GM18507 (cell line): ENCODE measurements around the gene EZH2.
A peak's percentile ranks its signal among the peaks of the same experiment; 100 is the strongest.

Experiments
- DNase-seq: peaks from one replicate; pipeline ENCODE4 v3.0.0; 2011; ENCODE audit warnings: low read depth; ENCODE audit not compliant: insufficient read length; ENCODE audit errors: extremely low spot score
- FAIRE-seq: peaks from 2 replicates; lab custom pipeline; 2011; peaks lifted over from hg19 to GRCh38; lab: Jason Lieb, UNC

The EZH2 gene

DNA sequence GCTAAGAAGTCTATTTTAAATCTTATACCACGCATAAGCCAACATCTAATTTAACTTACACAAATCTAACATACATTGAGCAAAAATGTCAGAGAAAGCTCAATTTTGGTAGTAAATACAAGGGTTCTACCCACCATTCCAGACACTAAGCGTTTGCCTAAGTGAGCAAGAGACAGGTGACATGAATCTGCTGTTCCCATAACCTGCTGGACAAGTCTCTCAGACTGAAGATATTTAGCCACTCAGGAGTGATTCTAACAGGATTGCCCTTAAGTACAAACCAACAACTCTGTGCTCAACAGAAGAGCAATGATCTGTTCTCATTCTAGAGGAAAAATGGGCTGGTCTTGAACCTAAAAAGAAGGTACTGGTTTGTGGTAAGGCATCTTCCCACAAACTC is 18.8 kb downstream of the EZH2 start:
- no peak for DNase-seq
- FAIRE-seq, result peak; percentile 5

DNA sequence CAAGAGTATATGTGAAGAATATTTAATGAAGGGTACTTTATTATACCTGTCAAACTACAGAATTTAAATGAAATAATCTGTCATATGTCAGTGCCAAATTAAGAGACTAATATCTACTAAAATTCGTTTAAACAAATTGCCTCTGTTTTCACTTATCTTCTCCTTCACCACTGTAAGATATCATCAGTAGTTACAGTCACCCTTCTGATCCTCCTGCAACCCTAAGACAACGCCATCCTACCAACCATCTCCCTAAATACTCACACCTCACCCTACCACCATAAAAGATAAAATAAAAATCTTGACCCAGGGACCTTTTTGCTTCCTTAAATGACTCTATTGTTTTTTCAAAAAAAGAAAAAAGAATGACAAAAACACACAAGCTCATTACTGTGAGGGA is 20.8 kb downstream of the EZH2 start:
- DNase-seq, result no peak
- FAIRE-seq, result no peak

DNA sequence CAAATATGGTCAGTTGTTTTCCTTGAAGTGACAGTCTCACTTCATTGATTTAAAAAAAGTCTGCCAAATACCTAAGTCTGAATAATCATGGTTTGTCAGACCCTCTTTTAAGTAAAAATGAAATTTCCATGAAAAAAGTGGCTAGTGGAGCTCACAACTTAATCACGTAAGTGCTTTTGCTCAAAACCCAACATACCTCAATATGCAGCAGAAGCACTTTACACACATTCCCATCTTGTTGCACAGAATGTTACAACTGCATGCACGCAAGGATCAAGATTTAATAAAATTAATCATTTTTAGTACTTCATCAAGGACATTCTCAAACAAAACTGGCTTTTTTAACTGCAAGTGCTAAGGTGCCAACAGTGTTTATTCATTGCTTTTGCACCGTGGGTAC is 21.6 kb downstream of the EZH2 start:
- FAIRE-seq (no peak), DNase-seq (no peak)

DNA sequence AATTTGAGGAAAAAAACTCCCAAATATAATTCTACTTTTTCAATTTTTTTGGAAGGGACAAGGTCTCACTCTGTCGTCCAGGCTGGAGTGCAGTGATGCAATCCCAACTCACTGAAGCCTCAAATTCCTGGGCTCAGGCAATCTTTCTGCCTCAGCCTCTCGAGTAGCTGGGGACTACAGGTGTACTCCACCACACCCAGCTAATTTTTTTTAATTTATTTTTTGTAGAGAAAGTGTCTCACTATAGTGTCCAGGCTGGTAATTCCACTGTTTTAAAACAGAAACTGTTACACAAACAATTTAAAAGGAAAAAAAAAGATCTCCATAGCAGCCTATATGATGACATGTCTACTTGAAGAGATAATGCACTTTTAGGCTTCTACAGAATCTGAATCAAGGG is 25.6 kb downstream of the EZH2 start:
- no peak for DNase-seq
- FAIRE-seq, result no peak

DNA sequence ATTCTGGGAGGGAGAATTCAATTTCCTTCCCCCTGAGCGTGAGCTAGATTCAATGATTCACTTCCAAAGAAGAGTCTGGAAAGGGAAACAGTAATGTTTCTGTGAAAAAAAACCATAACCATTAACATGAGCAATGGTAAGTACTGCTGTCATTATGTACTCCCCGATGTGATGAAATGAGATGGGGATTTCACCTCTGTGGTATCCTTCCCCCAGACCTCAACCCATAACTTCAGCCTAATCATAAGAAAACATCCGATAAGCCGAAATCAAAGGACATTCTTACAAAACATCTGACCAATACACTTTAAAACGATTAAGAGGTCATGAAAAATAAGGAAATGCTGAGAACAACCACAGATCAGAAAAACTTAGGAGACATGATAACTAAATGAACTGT is 27.2 kb downstream of the EZH2 start:
- DNase-seq, result no peak
- peak; percentile 56 for FAIRE-seq

DNA sequence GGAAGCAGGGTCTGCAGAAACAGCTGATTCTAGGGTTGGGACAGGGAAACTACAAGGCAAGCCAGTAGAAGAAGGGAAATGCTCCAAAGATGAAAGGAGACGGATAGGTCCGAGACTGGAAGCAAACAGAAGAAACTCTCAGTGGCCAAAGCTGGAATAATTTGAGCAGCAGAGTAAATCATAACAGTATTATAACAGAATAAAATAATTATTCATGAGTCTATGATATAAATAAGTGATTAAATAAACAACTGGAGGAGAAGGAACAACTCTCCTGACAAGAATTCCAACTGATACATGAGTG is 27.6 kb downstream of the EZH2 start:
- no peak for DNase-seq
- no peak for FAIRE-seq

DNA sequence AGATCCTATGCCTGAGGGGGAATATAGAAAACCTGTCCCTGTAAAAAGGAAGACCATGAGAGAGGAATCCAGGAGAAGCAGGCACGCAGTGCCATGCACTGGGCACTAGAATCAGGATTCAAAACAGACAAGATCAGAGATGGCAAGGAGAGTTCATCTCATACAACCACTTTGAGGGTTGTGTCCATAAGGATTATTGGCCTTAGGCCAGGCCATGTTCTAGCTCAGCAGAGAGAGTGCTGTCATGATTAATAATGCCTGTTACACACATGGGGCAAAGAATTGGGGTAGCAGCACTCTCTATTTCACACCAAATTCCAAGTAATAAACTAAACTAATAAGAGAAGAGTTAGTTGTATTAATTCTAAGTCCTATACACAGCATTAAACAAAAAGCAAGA is 29.1 kb downstream of the EZH2 start:
- DNase-seq (no peak), FAIRE-seq (no peak)

DNA sequence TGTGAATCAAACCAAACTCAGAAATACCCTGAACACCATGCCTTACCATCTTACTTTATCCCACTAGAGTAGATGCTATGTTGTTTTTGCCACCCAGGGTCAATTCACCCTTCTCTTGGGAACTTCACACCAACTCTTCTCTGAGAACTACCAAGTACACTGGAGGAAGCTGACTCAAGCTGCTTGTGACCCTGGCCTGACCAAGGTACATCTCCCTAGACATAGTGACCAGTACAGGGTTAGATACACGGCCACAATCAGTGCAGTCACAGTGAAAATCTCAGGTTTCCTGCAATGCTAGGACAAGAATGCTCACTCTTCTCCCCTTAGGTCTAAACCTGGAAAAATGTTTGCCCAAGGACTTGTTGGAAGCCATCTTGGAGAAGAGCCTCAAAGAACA is 31.8 kb downstream of the EZH2 start:
- FAIRE-seq (no peak), DNase-seq (no peak)

DNA sequence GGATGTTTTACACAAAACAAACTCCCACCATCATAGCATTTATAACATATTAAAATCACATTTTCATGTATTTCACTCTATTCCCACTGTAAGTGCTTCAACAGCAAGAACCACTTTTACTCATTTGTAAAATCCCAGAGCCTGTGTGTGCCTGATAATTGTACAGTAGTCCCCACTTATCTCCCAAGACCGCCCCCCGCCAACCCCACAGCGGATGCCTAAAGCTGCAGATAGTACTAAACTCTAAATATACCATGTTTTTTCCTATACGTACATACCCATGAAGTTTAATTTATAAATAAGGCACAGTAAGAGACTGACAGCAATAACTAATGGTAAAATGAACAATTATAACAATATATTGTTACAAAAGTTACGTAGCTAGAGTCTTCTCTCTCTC is 33.5 kb downstream of the EZH2 start:
- no peak for DNase-seq
- no peak for FAIRE-seq

DNA sequence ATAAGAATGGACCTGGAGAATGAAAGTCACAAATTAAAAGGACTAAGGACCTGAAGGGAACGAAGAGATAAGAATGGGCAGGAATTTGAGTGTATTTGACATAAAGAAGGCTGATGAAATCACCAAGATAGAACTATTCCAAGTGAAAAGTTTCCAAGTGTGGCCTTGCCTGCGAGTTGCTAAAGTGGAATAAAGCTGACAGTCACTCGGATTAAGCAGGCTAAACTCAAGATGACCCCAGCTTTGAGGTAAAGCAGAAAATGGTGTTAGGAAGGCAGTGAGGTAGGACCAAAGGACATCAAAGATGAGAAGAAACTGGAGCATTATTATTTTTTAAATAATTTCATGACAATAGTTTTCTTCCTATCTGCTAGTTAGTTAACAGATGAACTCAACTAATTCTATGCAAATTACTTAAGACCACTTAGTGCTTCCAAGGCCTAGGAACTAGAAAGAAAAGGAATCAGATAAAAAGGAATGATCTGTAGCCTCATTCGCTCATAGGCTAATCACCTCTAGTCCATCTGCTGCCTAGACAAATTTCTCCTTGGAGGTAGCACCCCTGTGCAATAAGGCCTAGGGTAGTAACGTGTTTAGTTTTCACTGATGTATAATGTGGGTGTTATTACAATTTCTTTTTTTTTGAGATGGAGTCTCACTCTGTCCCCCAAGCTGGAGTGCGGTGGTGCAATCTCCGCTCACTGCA is 34.5 kb downstream of the EZH2 start:
- FAIRE-seq (no peak), DNase-seq (no peak)

DNA sequence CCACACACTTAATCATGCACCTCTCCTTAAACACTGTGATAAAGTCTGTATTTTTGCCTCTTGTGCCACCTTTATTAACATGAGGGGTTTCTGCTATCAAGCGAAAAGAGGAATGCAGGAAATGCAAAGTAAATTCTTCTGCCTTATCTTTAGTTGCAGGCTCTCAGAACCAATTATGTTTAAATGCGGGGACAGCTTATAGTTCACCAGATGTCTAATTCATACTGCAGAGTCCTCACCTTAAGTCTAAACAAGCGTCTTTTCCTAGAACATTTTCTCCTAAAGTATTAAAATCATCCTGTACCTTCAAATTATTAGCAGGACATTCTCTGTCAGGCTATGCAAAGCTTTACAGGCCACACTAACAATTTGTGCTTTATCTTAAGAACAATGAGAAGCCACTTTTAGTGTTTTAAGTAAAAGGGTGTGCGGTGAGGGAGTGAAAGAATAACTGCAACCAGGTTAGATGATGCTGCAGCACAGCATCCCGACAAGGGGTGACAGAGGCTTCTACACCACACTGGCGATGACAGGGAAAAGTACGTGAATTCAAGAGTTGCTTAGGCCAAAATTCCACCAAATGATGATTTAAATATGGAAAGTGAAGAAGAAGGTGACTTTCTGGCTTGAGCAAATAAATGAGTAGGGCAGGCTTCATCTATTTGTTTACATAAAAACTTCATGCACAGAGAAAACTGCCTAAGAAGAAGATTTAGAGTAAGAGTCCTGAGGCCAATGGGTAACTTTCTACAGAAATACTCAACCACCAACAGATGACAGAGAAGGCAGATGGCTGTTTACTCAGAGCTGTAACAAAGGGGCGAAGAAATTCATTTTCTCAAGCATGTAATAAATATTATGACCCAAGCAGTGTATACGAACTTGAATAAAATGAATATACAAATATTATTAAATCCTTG is 36.0 kb downstream of the EZH2 start:
- DNase-seq (no peak), FAIRE-seq (no peak)

DNA sequence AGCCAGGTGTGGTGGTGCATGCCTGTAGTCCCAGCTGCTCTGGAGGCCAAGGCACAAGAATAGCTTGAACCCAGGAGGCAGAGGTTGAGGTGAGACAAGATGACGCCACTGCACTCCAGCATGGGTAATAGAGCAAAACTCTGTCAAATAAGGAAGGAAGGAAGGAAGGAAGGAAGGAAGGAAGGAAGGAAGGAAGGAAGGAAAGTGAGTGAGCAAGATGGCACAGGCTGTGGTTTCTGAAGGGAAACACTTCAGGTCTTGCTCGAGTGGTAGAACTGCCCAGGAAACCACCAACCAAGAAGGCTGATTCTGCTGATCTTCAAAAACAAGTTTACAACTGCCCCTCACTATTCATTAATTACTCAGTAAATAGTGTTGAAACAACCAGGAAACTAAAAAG is 45.2 kb downstream of the EZH2 start:
- FAIRE-seq (no peak), DNase-seq (no peak)

DNA sequence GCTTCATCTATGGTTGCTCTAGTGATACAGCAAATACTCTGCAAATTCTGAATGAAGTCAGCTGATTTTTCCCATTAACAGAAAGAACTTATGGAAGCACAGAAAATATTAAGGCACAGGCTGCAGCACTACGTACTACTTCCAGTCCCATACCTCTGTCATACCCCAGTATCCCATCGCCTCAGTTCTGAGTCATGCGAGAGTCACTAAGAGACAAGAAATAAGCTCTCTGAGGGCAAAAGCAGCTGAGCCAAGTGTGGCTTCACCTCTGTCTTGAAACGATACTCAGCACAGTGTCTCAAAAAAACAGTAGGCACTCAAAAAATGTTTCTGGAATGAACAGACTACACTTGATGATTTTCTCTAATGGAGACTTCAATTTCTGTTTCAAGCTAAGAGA is 48.2 kb downstream of the EZH2 start:
- FAIRE-seq, result no peak
- no peak for DNase-seq

DNA sequence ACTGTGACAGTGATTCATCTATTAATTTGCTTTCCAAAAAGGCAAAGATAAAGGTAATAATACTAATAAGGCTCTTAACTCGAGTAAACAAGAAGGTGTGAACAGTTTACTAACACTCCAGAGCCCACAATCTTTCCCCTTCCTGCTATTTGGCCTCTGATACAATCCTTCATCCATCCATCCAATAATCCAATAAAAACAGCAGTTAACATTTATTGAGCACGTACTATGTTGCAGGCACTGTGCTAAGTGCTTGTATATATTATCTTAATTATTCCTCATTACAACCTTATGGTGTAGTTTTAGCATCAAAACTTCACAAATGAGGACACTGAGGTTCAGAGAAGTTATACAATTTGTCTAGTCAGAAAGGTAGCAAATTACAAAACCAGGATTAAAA is 49.5 kb downstream of the EZH2 start:
- no peak for FAIRE-seq
- no peak for DNase-seq

DNA sequence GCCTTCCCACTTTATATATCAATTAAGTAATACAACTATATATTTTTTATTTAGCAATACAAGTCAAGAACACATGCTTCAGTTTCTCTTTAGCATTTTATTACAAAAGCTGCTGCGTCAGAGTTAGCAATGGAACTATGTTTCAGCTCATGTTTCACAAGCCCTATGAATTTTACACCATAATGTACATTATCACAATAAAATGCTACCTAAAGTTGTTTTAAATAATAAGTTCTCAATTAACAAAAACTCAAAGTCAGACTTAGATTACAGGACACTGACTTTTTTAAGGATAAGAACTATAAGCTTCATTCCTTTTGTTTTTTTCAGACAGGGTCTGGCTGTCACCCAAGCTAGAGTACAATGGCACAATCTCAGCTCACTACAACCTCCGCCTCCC is 52.3 kb downstream of the EZH2 start:
- FAIRE-seq (no peak), DNase-seq (no peak)

DNA sequence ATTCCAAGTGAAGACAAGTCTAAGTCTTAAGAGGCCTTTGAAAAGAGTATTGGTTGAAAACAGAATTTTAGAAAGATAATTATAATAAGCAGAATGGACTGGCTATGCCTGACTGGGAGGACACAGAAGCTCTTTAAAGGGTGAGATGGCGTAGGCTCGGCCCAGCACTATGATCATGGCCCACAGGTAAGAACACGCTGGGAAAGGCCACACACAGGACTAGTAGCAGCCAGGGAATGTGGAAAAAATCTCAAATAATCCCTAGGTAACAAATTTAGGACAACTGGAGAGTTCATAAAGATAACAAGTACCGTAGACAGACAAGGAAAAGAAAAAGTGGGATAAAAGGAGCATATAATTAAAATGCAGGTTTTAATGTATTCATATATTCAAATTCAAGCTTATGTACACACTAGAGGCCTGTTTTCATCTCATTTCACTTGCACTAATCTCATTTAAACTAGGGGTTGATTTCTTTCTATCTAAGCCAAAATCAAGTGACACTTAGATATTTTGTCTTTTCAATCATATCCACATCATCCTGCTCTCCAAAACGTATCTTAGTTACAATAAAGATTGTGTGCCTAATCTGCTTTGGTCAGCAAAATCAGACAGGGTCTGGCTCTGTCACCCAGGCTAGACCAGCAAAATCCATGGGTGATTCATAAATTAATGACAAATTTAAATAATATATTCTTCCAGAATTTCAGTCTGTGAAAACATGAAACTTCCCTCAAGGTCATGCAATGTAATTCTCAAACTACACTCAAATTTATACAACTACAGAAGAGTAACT is 53.0 kb downstream of the EZH2 start:
- FAIRE-seq (no peak), DNase-seq (no peak)

DNA sequence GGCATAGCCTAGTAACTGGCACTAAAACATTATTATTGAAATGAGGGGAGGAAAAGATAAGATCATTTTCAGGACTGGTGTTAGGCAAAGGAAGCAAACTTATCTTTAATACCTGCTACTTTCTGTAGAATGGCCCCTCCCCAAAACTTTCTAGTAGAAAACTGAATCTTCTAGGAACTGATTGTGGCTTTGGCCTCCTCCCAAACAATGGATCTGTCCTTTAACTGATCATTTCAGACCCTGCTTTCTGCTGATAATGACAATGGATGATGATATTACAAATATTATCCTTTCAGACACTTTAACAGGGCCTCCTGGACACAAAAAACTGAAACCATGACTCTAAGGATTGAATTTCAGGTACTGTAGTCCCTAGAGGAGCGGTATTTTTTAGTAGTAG is 55.1 kb downstream of the EZH2 start:
- no peak for DNase-seq
- FAIRE-seq, result no peak

DNA sequence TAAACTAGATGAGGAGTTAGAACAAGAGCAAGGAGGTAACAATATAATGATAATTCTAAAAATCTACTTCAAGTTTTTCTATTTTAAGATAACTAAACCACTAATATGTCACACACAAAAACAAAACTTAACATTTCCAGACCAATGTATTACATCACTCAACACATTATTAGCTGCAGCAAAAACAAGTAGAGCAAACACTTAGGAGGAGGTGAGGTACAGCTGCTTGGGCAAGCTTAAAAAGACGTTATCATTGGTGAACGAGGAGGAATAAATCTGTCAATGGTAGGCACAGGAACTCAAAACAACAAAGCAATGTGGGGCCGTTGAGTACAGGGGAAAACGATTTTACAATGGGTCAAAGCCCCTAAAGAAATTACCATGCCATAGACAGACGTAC is 58.8 kb downstream of the EZH2 start:
- no peak for DNase-seq
- no peak for FAIRE-seq

DNA sequence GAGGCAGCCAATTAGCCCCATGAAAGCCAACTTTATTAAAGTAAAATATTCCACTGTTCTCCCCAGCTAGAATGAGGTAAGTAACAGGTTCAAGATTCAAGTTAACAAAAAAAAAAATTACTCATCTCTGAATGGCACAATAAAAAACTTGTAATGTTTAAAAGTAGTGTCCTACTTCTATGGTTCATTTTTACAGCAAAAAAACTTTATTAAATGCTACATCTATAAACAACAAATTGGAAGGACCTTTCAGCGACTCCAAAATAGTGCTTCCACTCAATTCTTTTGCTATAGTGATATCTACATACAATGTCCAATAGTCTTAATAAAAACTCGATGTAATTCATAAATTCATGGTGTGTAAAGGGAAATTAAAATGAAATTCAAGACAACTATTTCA is 59.2 kb downstream of the EZH2 start:
- FAIRE-seq, result no peak
- DNase-seq, result no peak

DNA sequence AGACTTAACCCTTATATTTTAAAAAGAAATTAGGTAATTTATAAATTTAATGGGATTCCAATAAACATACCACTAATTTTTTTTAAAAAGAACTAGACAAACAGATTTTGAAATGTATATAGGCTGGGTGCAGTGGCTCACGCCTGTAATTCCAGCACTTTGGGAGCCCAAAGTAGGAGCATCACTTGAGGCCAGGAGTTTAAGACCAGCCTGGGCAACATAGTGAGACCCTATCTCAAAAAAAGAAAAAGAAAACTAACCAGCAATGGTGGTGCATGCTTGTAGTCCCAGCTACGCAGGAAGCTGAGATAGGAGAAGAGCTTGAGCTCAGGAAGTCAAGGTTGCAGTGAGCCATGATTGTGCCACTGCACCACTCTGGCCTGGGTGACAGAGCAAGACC is 62.7 kb downstream of the EZH2 start:
- FAIRE-seq, result no peak
- DNase-seq, result no peak
